ENCODE results near the gene CREG2.

CREG2 gene

GRCh38 chr2:101330253-101330933 is 56.9 kb downstream of the CREG2 start:
- no peak overlapping the region for H3K4me2 ChIP-seq (ENCODE audit: low read length)
- H3K4ac ChIP-seq (ENCODE audit: low read depth, low read length) = no peak overlapping the region
- DNase-seq = no peak
- no peak overlapping the region for H2AFZ ChIP-seq (ENCODE audit: insufficient read depth, low read length, poor library complexity)
- H3K36me3 ChIP-seq (ENCODE audit: control insufficient read depth in 1 of 2, insufficient read depth in 2 of 2, low read length in 2 of 2) = no peaks in the 10 kb centered on the region
- no CpG with 5 or more reads among the region's 12 CpGs for WGBS (ENCODE audit: extremely low coverage, insufficient coverage, insufficient read length)
- no peak overlapping the region for H3K18ac ChIP-seq (ENCODE audit: low read length)
- peak overlapping the region; percentile 8 for H3K14ac ChIP-seq (ENCODE audit: low read length)
- no peaks in the 10 kb centered on the region for H3K79me2 ChIP-seq (ENCODE audit: control insufficient read depth, insufficient read depth, low read length, poor library complexity)
- H4K91ac ChIP-seq (ENCODE audit: low read depth, low read length) = peak overlapping the region; percentile 28
- peak overlapping the region; percentile 17 for H4K8ac ChIP-seq (ENCODE audit: low read depth, low read length)
- H2AK5ac ChIP-seq (ENCODE audit: low read length) = no peak overlapping the region
- no peaks in the 10 kb centered on the region for H3K9me3 ChIP-seq (ENCODE audit: insufficient read depth, low read depth, low read length)
- H2BK5ac ChIP-seq (ENCODE audit: low read depth, low read length, poor library complexity) = peak overlapping the region; percentile 7
- no peak overlapping the region for H3K4me3 ChIP-seq (ENCODE audit: low read depth, low read length)
- H3K27me3 ChIP-seq (ENCODE audit: insufficient read depth, low read length) = no peaks in the 10 kb centered on the region
- H2BK120ac ChIP-seq (ENCODE audit: insufficient read depth, low read length, poor library complexity) = no peak overlapping the region
- no peak overlapping the region for H4K12ac ChIP-seq (ENCODE audit: low read depth, low read length)
- H3K23ac ChIP-seq (ENCODE audit: low read length) = no peak overlapping the region
- peaks cover 10 to 26% of the 10 kb centered on the region in 2 experiments for H3K4me1 ChIP-seq (ENCODE audit: control insufficient read depth in 1 of 2, insufficient read depth in 2 of 2, low read length in 2 of 2)
- H3K9ac ChIP-seq (ENCODE audit: low read length) = no peak overlapping the region
- peak overlapping the region; percentile 58 for H3K27ac ChIP-seq (ENCODE audit: low read depth, low read length)
- H2BK12ac ChIP-seq (ENCODE audit: low read length) = peak overlapping the region; percentile 4
- H3K79me1 ChIP-seq (ENCODE audit: low read length) = peaks cover 14% of the 10 kb centered on the region

- H3K79me1 ChIP-seq (ENCODE audit: low read length) = peaks cover 14% of the 10 kb centered on the region
- H3K36me3 ChIP-seq (ENCODE audit: control insufficient read depth in 1 of 2, insufficient read depth in 2 of 2, low read length in 2 of 2) = no peaks in the 10 kb centered on the region
- H3K27me3 ChIP-seq (ENCODE audit: insufficient read depth, low read length) = no peaks in the 10 kb centered on the region
- no CpG with 5 or more reads among the region's 4 CpGs for WGBS (ENCODE audit: extremely low coverage, insufficient coverage, insufficient read length)
- no peak overlapping the region for H3K4me2 ChIP-seq (ENCODE audit: low read length)
- no peak overlapping the region for H3K4me3 ChIP-seq (ENCODE audit: low read depth, low read length)
- peaks cover 10 to 26% of the 10 kb centered on the region in 2 experiments for H3K4me1 ChIP-seq (ENCODE audit: control insufficient read depth in 1 of 2, insufficient read depth in 2 of 2, low read length in 2 of 2)
- no peak overlapping the region for H3K9ac ChIP-seq (ENCODE audit: low read length)
- H4K8ac ChIP-seq (ENCODE audit: low read depth, low read length) = no peak overlapping the region
- H2AK5ac ChIP-seq (ENCODE audit: low read length) = peak overlapping the region; percentile 15
- no peak overlapping the region for H4K91ac ChIP-seq (ENCODE audit: low read depth, low read length)
- H2BK120ac ChIP-seq (ENCODE audit: insufficient read depth, low read length, poor library complexity) = no peak overlapping the region
- H3K14ac ChIP-seq (ENCODE audit: low read length) = no peak overlapping the region
- H2BK5ac ChIP-seq (ENCODE audit: low read depth, low read length, poor library complexity) = no peak overlapping the region
- H3K27ac ChIP-seq (ENCODE audit: low read depth, low read length) = peak overlapping the region; percentile 90
- H4K12ac ChIP-seq (ENCODE audit: low read depth, low read length) = no peak overlapping the region
- H3K9me3 ChIP-seq (ENCODE audit: insufficient read depth, low read depth, low read length) = no peaks in the 10 kb centered on the region
- H2BK12ac ChIP-seq (ENCODE audit: low read length) = peak overlapping the region; percentile 12
- no peak for DNase-seq
- H2AFZ ChIP-seq (ENCODE audit: insufficient read depth, low read length, poor library complexity) = no peak overlapping the region
- no peak overlapping the region for H3K23ac ChIP-seq (ENCODE audit: low read length)
- H3K18ac ChIP-seq (ENCODE audit: low read length) = no peak overlapping the region
- H3K4ac ChIP-seq (ENCODE audit: low read depth, low read length) = no peak overlapping the region
- no peaks in the 10 kb centered on the region for H3K79me2 ChIP-seq (ENCODE audit: control insufficient read depth, insufficient read depth, low read length, poor library complexity)
Measured at GRCh38 chr2:101329026-101329425, 58.3 kb downstream of the CREG2 start.

- Histone ChIP-seq H3K4me1 (ENCODE audit: control insufficient read depth in 1 of 2, insufficient read depth in 2 of 2, low read length in 2 of 2) (peaks cover 10 to 26% of the 10 kb centered on the region in 2 experiments), H3K9me3 (ENCODE audit: insufficient read depth, low read depth, low read length) (no peaks in the 10 kb centered on the region), H3K4me3 (ENCODE audit: low read depth, low read length) (no peak overlapping the region), H2BK5ac (ENCODE audit: low read depth, low read length, poor library complexity) (peak overlapping the region; percentile 7), H3K23ac (ENCODE audit: low read length) (no peak overlapping the region), H3K18ac (ENCODE audit: low read length) (no peak overlapping the region), H3K36me3 (ENCODE audit: control insufficient read depth in 1 of 2, insufficient read depth in 2 of 2, low read length in 2 of 2) (no peaks in the 10 kb centered on the region), H4K8ac (ENCODE audit: low read depth, low read length) (peak overlapping the region; percentile 27), H3K14ac (ENCODE audit: low read length) (peak overlapping the region; percentile 2), H2AK5ac (ENCODE audit: low read length) (no peak overlapping the region), H2AFZ (ENCODE audit: insufficient read depth, low read length, poor library complexity) (no peak overlapping the region), H3K4ac (ENCODE audit: low read depth, low read length) (no peak overlapping the region), H2BK12ac (ENCODE audit: low read length) (peak overlapping the region; percentile 33), H3K27ac (ENCODE audit: low read depth, low read length) (peak overlapping the region; percentile 90), H2BK120ac (ENCODE audit: insufficient read depth, low read length, poor library complexity) (peak overlapping the region; percentile 60), H3K79me2 (ENCODE audit: control insufficient read depth, insufficient read depth, low read length, poor library complexity) (no peaks in the 10 kb centered on the region), H3K79me1 (ENCODE audit: low read length) (peaks cover 14% of the 10 kb centered on the region), H3K27me3 (ENCODE audit: insufficient read depth, low read length) (no peaks in the 10 kb centered on the region), H3K4me2 (ENCODE audit: low read length) (peak overlapping the region; percentile 5), H4K91ac (ENCODE audit: low read depth, low read length) (peak overlapping the region; percentile 40), H4K12ac (ENCODE audit: low read depth, low read length) (no peak overlapping the region), H3K9ac (ENCODE audit: low read length) (no peak overlapping the region)
- peak; percentile 16 to 55 for DNase-seq
- no CpG with 5 or more reads among the region's 3 CpGs for WGBS (ENCODE audit: extremely low coverage, insufficient coverage, insufficient read length)
Measured at GRCh38 chr2:101328474-101329007, 58.8 kb downstream of the CREG2 start.

- H3K9ac ChIP-seq (ENCODE audit: low read length) = no peak overlapping the region
- H3K18ac ChIP-seq (ENCODE audit: low read length) = no peak overlapping the region
- H2AK5ac ChIP-seq (ENCODE audit: low read length) = no peak overlapping the region
- H2BK5ac ChIP-seq (ENCODE audit: low read depth, low read length, poor library complexity) = peak overlapping the region; percentile 7
- peaks cover 10 to 26% of the 10 kb centered on the region in 2 experiments for H3K4me1 ChIP-seq (ENCODE audit: control insufficient read depth in 1 of 2, insufficient read depth in 2 of 2, low read length in 2 of 2)
- no peaks in the 10 kb centered on the region for H3K36me3 ChIP-seq (ENCODE audit: control insufficient read depth in 1 of 2, insufficient read depth in 2 of 2, low read length in 2 of 2)
- H3K4me3 ChIP-seq (ENCODE audit: low read depth, low read length) = no peak overlapping the region
- H4K8ac ChIP-seq (ENCODE audit: low read depth, low read length) = no peak overlapping the region
- DNase-seq = peak; percentile 96 to 99
- H2AFZ ChIP-seq (ENCODE audit: insufficient read depth, low read length, poor library complexity) = peak overlapping the region; percentile 31
- peak overlapping the region; percentile 60 for H2BK120ac ChIP-seq (ENCODE audit: insufficient read depth, low read length, poor library complexity)
- H3K4ac ChIP-seq (ENCODE audit: low read depth, low read length) = no peak overlapping the region
- no peaks in the 10 kb centered on the region for H3K27me3 ChIP-seq (ENCODE audit: insufficient read depth, low read length)
- H3K9me3 ChIP-seq (ENCODE audit: insufficient read depth, low read depth, low read length) = no peaks in the 10 kb centered on the region
- H3K79me2 ChIP-seq (ENCODE audit: control insufficient read depth, insufficient read depth, low read length, poor library complexity) = no peaks in the 10 kb centered on the region
- no CpG with 5 or more reads among the region's 5 CpGs for WGBS (ENCODE audit: extremely low coverage, insufficient coverage, insufficient read length)
- peaks cover 14% of the 10 kb centered on the region for H3K79me1 ChIP-seq (ENCODE audit: low read length)
- peak overlapping the region; percentile 29 for H3K4me2 ChIP-seq (ENCODE audit: low read length)
- no peak overlapping the region for H3K23ac ChIP-seq (ENCODE audit: low read length)
- H4K91ac ChIP-seq (ENCODE audit: low read depth, low read length) = peak overlapping the region; percentile 40
- peak overlapping the region; percentile 2 for H3K14ac ChIP-seq (ENCODE audit: low read length)
- H2BK12ac ChIP-seq (ENCODE audit: low read length) = no peak overlapping the region
- peak overlapping the region; percentile 90 for H3K27ac ChIP-seq (ENCODE audit: low read depth, low read length)
- H4K12ac ChIP-seq (ENCODE audit: low read depth, low read length) = no peak overlapping the region
Measured at GRCh38 chr2:101327863-101328394, 59.4 kb downstream of the CREG2 start.
